Measurements from ENCODE around the gene FAM83E. TPM values are rescaled to one million over a fixed set of nuclear protein-coding genes. Genes with fewer than 3 reads are reported as not detected.

Gene FAM83E
- total RNA-seq, 1 experiment from 2014 or later = 8.8 TPM

- CTCF ChIA-PET = interaction anchor here (0.6 to 2.4 kb wide), 38 partner anchors 8 to 348 kb away, joined by 3 to 41 read pairs (median 6); partner anchors contain the start of genes BCAT2, DBP, FUT2 and GYS1
- Mint-ChIP-seq H3K9me3 (no peaks in the 10 kb centered on the region), H3K27me3 (ENCODE audit: low read depth) (peaks cover 3% of the 10 kb centered on the region), H3K4me1 (peaks cover 11% of the 10 kb centered on the region), H3K27ac (peak overlapping the region; percentile 82; the same call in 1 of the 2 replicates), H3K4me3 (peak overlapping the region; percentile 85), H3K36me3 (peaks cover 3% of the 10 kb centered on the region; the same call in 1 of the 2 replicates)
- TF ChIP-seq, protein P1, sequence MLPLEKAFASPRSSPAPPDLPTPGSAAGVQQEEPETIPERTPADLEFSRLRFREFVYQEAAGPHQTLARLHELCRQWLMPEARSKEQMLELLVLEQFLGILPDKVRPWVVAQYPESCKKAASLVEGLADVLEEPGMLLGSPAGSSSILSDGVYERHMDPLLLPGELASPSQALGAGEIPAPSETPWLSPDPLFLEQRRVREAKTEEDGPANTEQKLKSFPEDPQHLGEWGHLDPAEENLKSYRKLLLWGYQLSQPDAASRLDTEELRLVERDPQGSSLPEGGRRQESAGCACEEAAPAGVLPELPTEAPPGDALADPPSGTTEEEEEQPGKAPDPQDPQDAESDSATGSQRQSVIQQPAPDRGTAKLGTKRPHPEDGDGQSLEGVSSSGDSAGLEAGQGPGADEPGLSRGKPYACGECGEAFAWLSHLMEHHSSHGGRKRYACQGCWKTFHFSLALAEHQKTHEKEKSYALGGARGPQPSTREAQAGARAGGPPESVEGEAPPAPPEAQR (CRISPR knock-in tag; IDR thresholded peaks at IDR 0.05) = 0 out of 2 replicates have a peak, but pooled peaks have one; percentile 56
- TF ChIP-seq IRF2 (CRISPR knock-in tag; IDR thresholded peaks at IDR 0.05; ENCODE audit: borderline replicate concordance, low read depth) = no peak
- no peak for TF ChIP-seq FOXK1 (CRISPR knock-in tag; IDR thresholded peaks at IDR 0.05)
- TF ChIP-seq ATF1 (CRISPR knock-in tag; IDR thresholded peaks at IDR 0.05) = no peak
- TF ChIP-seq, protein P2, sequence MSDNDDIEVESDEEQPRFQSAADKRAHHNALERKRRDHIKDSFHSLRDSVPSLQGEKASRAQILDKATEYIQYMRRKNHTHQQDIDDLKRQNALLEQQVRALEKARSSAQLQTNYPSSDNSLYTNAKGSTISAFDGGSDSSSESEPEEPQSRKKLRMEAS (CRISPR knock-in tag; IDR thresholded peaks at IDR 0.05) = no peak
- TF ChIP-seq KAT7 (CRISPR knock-in tag; IDR thresholded peaks at IDR 0.05; ENCODE audit: borderline replicate concordance) = 0 out of 2 replicates have a peak, but pooled peaks have one; percentile 51
- TF ChIP-seq SP1 (CRISPR knock-in tag; conservative IDR thresholded peaks at IDR 0.05) = 0 out of 2 replicates have a peak, but pooled peaks have one; percentile 16
- 0 out of 2 replicates have a peak, but pooled peaks have one; percentile 45 for TF ChIP-seq ZNF423 (CRISPR knock-in tag; IDR thresholded peaks at IDR 0.05)
- TF ChIP-seq RELA (CRISPR knock-in tag; IDR thresholded peaks at IDR 0.05; ENCODE audit: borderline replicate concordance) = no peak
- TF ChIP-seq, protein P3, sequence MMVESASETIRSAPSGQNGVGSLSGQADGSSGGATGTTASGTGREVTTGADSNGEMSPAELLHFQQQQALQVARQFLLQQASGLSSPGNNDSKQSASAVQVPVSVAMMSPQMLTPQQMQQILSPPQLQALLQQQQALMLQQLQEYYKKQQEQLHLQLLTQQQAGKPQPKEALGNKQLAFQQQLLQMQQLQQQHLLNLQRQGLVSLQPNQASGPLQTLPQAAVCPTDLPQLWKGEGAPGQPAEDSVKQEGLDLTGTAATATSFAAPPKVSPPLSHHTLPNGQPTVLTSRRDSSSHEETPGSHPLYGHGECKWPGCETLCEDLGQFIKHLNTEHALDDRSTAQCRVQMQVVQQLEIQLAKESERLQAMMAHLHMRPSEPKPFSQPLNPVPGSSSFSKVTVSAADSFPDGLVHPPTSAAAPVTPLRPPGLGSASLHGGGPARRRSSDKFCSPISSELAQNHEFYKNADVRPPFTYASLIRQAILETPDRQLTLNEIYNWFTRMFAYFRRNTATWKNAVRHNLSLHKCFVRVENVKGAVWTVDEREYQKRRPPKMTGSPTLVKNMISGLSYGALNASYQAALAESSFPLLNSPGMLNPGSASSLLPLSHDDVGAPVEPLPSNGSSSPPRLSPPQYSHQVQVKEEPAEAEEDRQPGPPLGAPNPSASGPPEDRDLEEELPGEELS (CRISPR knock-in tag; IDR thresholded peaks at IDR 0.05) = no peak
- no peak for TF ChIP-seq ZBTB21 (CRISPR knock-in tag; IDR thresholded peaks at IDR 0.05; ENCODE audit: borderline replicate concordance)
- TF ChIP-seq HMGXB4 (CRISPR knock-in tag; IDR thresholded peaks at IDR 0.05) = no peak
- TF ChIP-seq MXD4 (CRISPR knock-in tag; IDR thresholded peaks at IDR 0.05; ENCODE audit: borderline replicate concordance) = no peak
- TF ChIP-seq E2F4 (CRISPR knock-in tag; IDR thresholded peaks at IDR 0.05; ENCODE audit: borderline replicate concordance, low read depth) = no peak
- no peak for TF ChIP-seq SOX15 (CRISPR knock-in tag; IDR thresholded peaks at IDR 0.05)
- POLR2A ChIA-PET = interaction anchor here (0.6 to 2.7 kb wide), 12 partner anchors 11 to 165 kb away, joined by 3 to 20 read pairs (median 6); partner anchors contain the start of genes BCAT2, FAM83E, FUT2 and SPHK2
- ATAC-seq (peak; percentile 58), DNase-seq (ENCODE audit: low spot score) (peak; percentile 80)
Measured at GRCh38 chr19:48644839-48645619, 30.2 kb upstream of the FAM83E start.

GRCh38 chr19:48644355-48644754 is 29.5 kb upstream of the FAM83E start:
- POLR2A ChIA-PET = interaction anchor here (1.7 to 2.7 kb wide), 4 partner anchors 10 to 80 kb away, joined by 6 to 20 read pairs (median 8); partner anchors contain the start of gene FAM83E
- H3K27me3 Mint-ChIP-seq (ENCODE audit: low read depth) = peaks cover 6% of the 10 kb centered on the region
- peak overlapping the region; percentile 85 for H3K4me3 Mint-ChIP-seq
- TF ChIP-seq HMGXB4 (CRISPR knock-in tag; IDR thresholded peaks at IDR 0.05) = no peak
- TF ChIP-seq ZNF396 (CRISPR knock-in tag; IDR thresholded peaks at IDR 0.05; ENCODE audit: borderline replicate concordance) = no peak
- TF ChIP-seq SOX15 (CRISPR knock-in tag; IDR thresholded peaks at IDR 0.05) = no peak
- no peak for TF ChIP-seq NR2C2 (CRISPR knock-in tag; IDR thresholded peaks at IDR 0.05)
- TF ChIP-seq ZNF121 (CRISPR knock-in tag; IDR thresholded peaks at IDR 0.05) = no peak
- TF ChIP-seq, protein P3 (CRISPR knock-in tag; IDR thresholded peaks at IDR 0.05) = no peak
- TF ChIP-seq IRF2 (CRISPR knock-in tag; IDR thresholded peaks at IDR 0.05; ENCODE audit: borderline replicate concordance, low read depth) = no peak
- H3K27ac Mint-ChIP-seq = no peak overlapping the region
- ATAC-seq (no peak), DNase-seq (ENCODE audit: low spot score) (no peak)
- H3K4me1 Mint-ChIP-seq = peaks cover 16% of the 10 kb centered on the region
- no peaks in the 10 kb centered on the region for H3K9me3 Mint-ChIP-seq
- H3K36me3 Mint-ChIP-seq = peaks cover 5% of the 10 kb centered on the region; the same call in 1 of the 2 replicates
- CTCF ChIA-PET = interaction anchor here (1.2 to 2.4 kb wide), 12 partner anchors 14 to 349 kb away, joined by 3 to 41 read pairs (median 12); partner anchors contain the start of genes FUT2, GYS1, HSD17B14 and IZUMO1
